MM.1S (cell line): Measurements from ENCODE around the gene KRT13.

Experiments
- DNase-seq: peaks from one replicate; pipeline ENCODE4 v3.0.0-alpha.2; 2015
- H2AFZ ChIP-seq: fragments of 300-600 bp; sonication (generic); 2 replicates; pipeline ENCODE4 v1.6.0; 2016; ENCODE audit warnings: antibody characterized with exemption, low read length
- H3F3A ChIP-seq: fragments of 300-600 bp; sonication (generic); 2 replicates; pipeline ENCODE4 v1.6.1; 2016; ENCODE audit warnings: mild to moderate bottlenecking, antibody characterized with exemption, low read length, moderate library complexity, mixed read lengths; ENCODE audit not compliant: insufficient read depth
- H3K27ac ChIP-seq: fragments of 300-600 bp; sonication (generic); 2 replicates; pipeline ENCODE4 v1.5.1; 2016; ENCODE audit warnings: mild to moderate bottlenecking, low read length
- H3K27me3 ChIP-seq: fragments of 300-600 bp; sonication (generic); replicated peaks from 2 replicates; pipeline ENCODE4 v1.6.0; 2016; ENCODE audit warnings: low read length; ENCODE audit not compliant: insufficient read depth
- H3K36me3 ChIP-seq: fragments of 300-600 bp; sonication (generic); replicated peaks from 2 replicates; pipeline ENCODE4 v1.6.1; 2016; ENCODE audit warnings: mild to moderate bottlenecking, low read length, mixed read lengths; ENCODE audit not compliant: insufficient read depth
- H3K4me1 ChIP-seq: fragments of 300-600 bp; sonication (generic); 2 replicates; pipeline ENCODE4 v1.6.1; 2016; ENCODE audit warnings: low read length, mixed read lengths
- H3K4me2 ChIP-seq: fragments of 300-600 bp; sonication (generic); 2 replicates; pipeline ENCODE4 v1.6.0; 2016; ENCODE audit warnings: low read depth, low read length
- H3K4me3 ChIP-seq: fragments of 300-600 bp; sonication (generic); 2 replicates; pipeline ENCODE4 v1.5.1; 2016; ENCODE audit warnings: low read length, mixed read lengths
- H3K79me2 ChIP-seq: fragments of 300-600 bp; sonication (generic); 2 replicates; pipeline ENCODE4 v1.6.1; 2016; ENCODE audit warnings: mixed run types, low read length, mixed read lengths
- H3K9ac ChIP-seq: fragments of 300-600 bp; sonication (generic); 2 replicates; pipeline ENCODE4 v1.6.1; 2016; ENCODE audit warnings: low read length, mixed read lengths
- H3K9me2 ChIP-seq: fragments of 300-600 bp; sonication (generic); replicated peaks from 2 replicates; pipeline ENCODE4 v1.6.1; 2016; ENCODE audit warnings: mild to moderate bottlenecking, low read length, mixed read lengths; ENCODE audit not compliant: insufficient read depth
- H3K9me3 ChIP-seq: fragments of 300-600 bp; sonication (generic); replicated peaks from 2 replicates; pipeline ENCODE4 v1.6.1; 2016; ENCODE audit warnings: mild to moderate bottlenecking, low read length, mixed read lengths; ENCODE audit not compliant: insufficient read depth
- H4K20me1 ChIP-seq: fragments of 300-600 bp; sonication (generic); 2 replicates; pipeline ENCODE4 v1.6.1; 2016; ENCODE audit warnings: mild to moderate bottlenecking, low read length, moderate library complexity, mixed read lengths; ENCODE audit not compliant: insufficient read depth
- CTCF ChIP-seq: fragments of 300-600 bp; sonication (generic); IDR thresholded peaks from 2 replicates; pipeline ENCODE4 v1.5.1; 2016; ENCODE audit warnings: antibody characterized with exemption, low read length, mixed read lengths
- EZH2 ChIP-seq: fragments of 300-600 bp; sonication (generic); optimal IDR thresholded peaks from 2 replicates; pipeline ENCODE3; 2017; ENCODE audit warnings: low read depth, mild to moderate bottlenecking, antibody characterized with exemption, low read length, mixed read lengths
- EZH2phosphoT487 ChIP-seq: fragments of 300-600 bp; sonication (generic); IDR thresholded peaks from 2 replicates; pipeline ENCODE4 v1.6.1; 2018; ENCODE audit warnings: antibody characterized with exemption, low read length

KRT13 gene

GRCh38 chr17:41524261-41524660 is 18.8 kb upstream of the KRT13 start:
- Histone ChIP-seq H3K9me2 (no peaks in the 10 kb centered on the region), H3K4me1 (peaks cover 6% of the 10 kb centered on the region; the same call in 1 of the 2 replicates), H3K79me2 (no peaks in the 10 kb centered on the region), H3K27ac (no peak overlapping the region), H4K20me1 (no peaks in the 10 kb centered on the region), H3F3A (no peaks in the 10 kb centered on the region), H3K9me3 (no peaks in the 10 kb centered on the region), H3K27me3 (peaks cover 25% of the 10 kb centered on the region), H3K4me2 (no peak overlapping the region), H3K4me3 (no peak overlapping the region), H2AFZ (no peak overlapping the region), H3K36me3 (no peaks in the 10 kb centered on the region), H3K9ac (no peak overlapping the region)
- TF ChIP-seq CTCF, result no peak
- no peak for TF ChIP-seq EZH2phosphoT487
- no peak for TF ChIP-seq EZH2
- no peak for DNase-seq

GRCh38 chr17:41523787-41524186 is 18.4 kb upstream of the KRT13 start:
- H3K9ac ChIP-seq, result no peak overlapping the region
- H3K9me2 ChIP-seq, result no peaks in the 10 kb centered on the region
- no peak for DNase-seq
- no peak overlapping the region for H2AFZ ChIP-seq
- H3K4me1 ChIP-seq, result peaks cover 9% of the 10 kb centered on the region
- no peak for TF ChIP-seq EZH2
- no peak for TF ChIP-seq EZH2phosphoT487
- no peak for TF ChIP-seq CTCF
- no peak overlapping the region for H3K4me2 ChIP-seq
- H3F3A ChIP-seq, result no peaks in the 10 kb centered on the region
- no peak overlapping the region for H3K27ac ChIP-seq
- H3K36me3 ChIP-seq, result no peaks in the 10 kb centered on the region
- H3K4me3 ChIP-seq, result no peak overlapping the region
- H3K9me3 ChIP-seq, result no peaks in the 10 kb centered on the region
- no peaks in the 10 kb centered on the region for H3K79me2 ChIP-seq
- peaks cover 21% of the 10 kb centered on the region for H3K27me3 ChIP-seq
- no peaks in the 10 kb centered on the region for H4K20me1 ChIP-seq

- no peak overlapping the region for H3K4me3 ChIP-seq
- DNase-seq, result no peak
- H3K4me2 ChIP-seq, result no peak overlapping the region
- H4K20me1 ChIP-seq, result no peaks in the 10 kb centered on the region
- no peak for TF ChIP-seq EZH2phosphoT487
- no peak for TF ChIP-seq CTCF
- TF ChIP-seq EZH2, result no peak
- peaks cover 14% of the 10 kb centered on the region for H3K4me1 ChIP-seq
- peaks cover 16% of the 10 kb centered on the region for H3K27me3 ChIP-seq
- H3K36me3 ChIP-seq, result no peaks in the 10 kb centered on the region
- H2AFZ ChIP-seq, result no peak overlapping the region
- no peak overlapping the region for H3K27ac ChIP-seq
- H3K9me2 ChIP-seq, result no peaks in the 10 kb centered on the region
- H3K79me2 ChIP-seq, result no peaks in the 10 kb centered on the region
- H3K9me3 ChIP-seq, result no peaks in the 10 kb centered on the region
- no peaks in the 10 kb centered on the region for H3F3A ChIP-seq
- no peak overlapping the region for H3K9ac ChIP-seq
Measured at GRCh38 chr17:41523225-41523593, 17.8 kb upstream of the KRT13 start.
